Progenitor cell of endocrine pancreas (in vitro differentiated cells): ENCODE results near the gene ABL2. TPM values are rescaled to one million over a fixed set of nuclear protein-coding genes. Genes with fewer than 3 reads are reported as not detected.
"Not testable (repeated sequence)": the region's sequence is repeated elsewhere in the genome, so short reads cannot be mapped to it uniquely, and the experiment has no call there.

Source experiments
- DNase-seq: peaks from one replicate; pipeline ENCODE4 v3.0.0; 2021; ENCODE audit warnings: low spot score; ENCODE audit not compliant: unreplicated experiment
- H3K27ac Mint-ChIP-seq: 2 replicates; pipeline ENCODE4 v1.8.0; 2021; ENCODE audit warnings: mild to moderate bottlenecking, moderate library complexity, mixed read lengths
- H3K27me3 Mint-ChIP-seq: 2 replicates; pipeline ENCODE4 v1.8.0; 2021; ENCODE audit warnings: mixed read lengths
- H3K36me3 Mint-ChIP-seq: 2 replicates; pipeline ENCODE4 v1.8.0; 2022; ENCODE audit warnings: mixed read lengths; ENCODE audit not compliant: insufficient read depth
- H3K4me1 Mint-ChIP-seq: 2 replicates; pipeline ENCODE4 v1.8.0; 2021; ENCODE audit warnings: low read depth, mixed read lengths
- H3K4me3 Mint-ChIP-seq: 2 replicates; pipeline ENCODE4 v1.8.0; 2021; ENCODE audit warnings: low read depth, mild to moderate bottlenecking, moderate library complexity, mixed read lengths
- H3K9me3 Mint-ChIP-seq: 2 replicates; pipeline ENCODE4 v1.8.0; 2021; ENCODE audit warnings: low read depth, mixed read lengths
- long read RNA-seq: library from polyadenylated mRNA; unstranded; transcript quantifications from one replicate; pipeline ENCODE4 v2.0.0, GENCODE V29; 2020
- total RNA-seq: library from RNA; stranded (reverse); gene quantifications from 2 replicates; pipeline ENCODE4 v1.2.1, GENCODE V29; 2021
- TF ChIP-seq, protein P1 (sequence below): fragments of 200-600 bp; sonication (generic); IDR thresholded peaks from one replicate; pipeline ENCODE4 v1.5.0; 2021; ENCODE audit warnings: antibody characterized with exemption, mild to moderate bottlenecking; ENCODE audit not compliant: unreplicated experiment

ABL2 gene
- total RNA-seq = 23.7 and 25.1 TPM in 2 replicates
- long read RNA-seq, partial matches to known transcripts = 0 of 8 reads
- long read RNA-seq, other reads (novel, unspliced or antisense) = 8 of 8 reads

DNA sequence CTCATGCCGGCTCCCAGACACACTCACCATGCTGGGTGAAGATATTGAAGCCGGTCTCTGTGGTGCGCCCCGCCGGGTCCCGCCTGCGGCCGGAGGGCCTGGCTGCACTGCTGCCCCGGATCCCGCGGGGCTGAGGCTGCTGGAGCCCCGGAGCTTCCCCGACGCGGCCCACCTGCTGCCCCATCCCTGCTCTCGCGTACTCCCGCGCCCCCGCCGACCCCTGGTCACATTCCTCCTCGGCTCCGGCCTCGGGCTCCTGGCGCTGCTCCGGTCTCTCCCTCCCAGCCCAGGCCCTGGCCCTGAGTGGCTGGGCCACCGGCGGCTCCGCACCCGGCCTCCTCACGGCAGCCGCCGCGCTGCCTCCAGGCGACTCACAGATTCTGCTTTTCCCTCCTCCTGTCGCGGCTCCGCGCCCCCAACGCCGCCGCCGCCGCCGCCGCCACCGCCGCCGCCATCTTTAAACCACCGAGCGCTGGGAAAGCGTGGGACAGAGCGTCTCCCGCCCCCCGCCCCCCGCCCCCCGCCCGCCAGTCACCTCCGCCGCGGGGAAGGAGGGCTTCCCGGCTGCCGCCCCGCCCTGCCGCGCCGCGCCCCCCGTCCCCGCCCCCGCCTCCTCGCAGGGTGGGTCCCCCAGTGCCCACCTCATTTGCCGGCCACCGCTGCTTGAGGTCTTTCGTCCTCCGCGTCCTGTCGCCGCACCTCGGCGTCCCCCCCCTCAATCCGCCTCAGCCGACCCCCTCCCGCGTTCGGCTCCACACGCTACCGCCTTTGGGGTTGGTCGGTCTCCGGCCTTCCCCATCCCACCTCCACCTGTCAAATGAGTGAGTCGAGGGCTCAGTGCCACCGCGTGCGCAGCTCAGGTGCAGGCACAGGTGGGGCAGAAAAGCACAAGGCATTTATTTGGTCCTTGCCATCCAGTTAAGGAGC is at the start of gene ABL2:
Gene ABL2 (minus strand): TSS at position 464 of the 927 bp plus-strand sequence. CDS start 280 bp downstream, at position 184.
- peak; percentile 53 for DNase-seq
- Mint-ChIP-seq H3K9me3 (no peaks in the 10 kb centered on the region), H3K27ac (peak within 1 kb of the TSS; percentile 95), H3K36me3 (peaks cover 10% of the 10 kb centered on the region), H3K4me3 (peak within 1 kb of the TSS; percentile 93), H3K4me1 (peaks cover 19% of the 10 kb centered on the region), H3K27me3 (peaks cover 8% of the 10 kb centered on the region)
- TF ChIP-seq, protein P1, sequence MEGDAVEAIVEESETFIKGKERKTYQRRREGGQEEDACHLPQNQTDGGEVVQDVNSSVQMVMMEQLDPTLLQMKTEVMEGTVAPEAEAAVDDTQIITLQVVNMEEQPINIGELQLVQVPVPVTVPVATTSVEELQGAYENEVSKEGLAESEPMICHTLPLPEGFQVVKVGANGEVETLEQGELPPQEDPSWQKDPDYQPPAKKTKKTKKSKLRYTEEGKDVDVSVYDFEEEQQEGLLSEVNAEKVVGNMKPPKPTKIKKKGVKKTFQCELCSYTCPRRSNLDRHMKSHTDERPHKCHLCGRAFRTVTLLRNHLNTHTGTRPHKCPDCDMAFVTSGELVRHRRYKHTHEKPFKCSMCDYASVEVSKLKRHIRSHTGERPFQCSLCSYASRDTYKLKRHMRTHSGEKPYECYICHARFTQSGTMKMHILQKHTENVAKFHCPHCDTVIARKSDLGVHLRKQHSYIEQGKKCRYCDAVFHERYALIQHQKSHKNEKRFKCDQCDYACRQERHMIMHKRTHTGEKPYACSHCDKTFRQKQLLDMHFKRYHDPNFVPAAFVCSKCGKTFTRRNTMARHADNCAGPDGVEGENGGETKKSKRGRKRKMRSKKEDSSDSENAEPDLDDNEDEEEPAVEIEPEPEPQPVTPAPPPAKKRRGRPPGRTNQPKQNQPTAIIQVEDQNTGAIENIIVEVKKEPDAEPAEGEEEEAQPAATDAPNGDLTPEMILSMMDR = no peak

DNA sequence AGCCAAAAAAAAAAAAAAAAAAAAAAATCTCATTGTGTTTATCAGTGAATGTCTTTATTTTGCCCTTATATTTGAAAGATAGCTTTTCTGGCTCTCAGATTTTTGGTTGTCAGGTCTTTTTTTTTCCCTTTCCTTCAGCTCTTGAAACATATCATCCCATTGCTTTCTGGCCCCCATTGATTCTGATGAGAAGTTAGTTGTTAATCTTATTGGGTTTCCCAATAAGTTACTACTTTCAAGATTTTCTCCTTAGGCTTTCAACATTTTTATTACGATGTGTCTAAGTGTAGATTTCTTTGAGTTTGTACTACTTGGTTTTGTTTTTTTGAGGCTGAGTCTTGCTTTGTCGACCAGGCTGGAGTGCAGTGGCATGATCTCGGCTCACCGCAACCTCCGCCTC is 49.4 kb upstream of the ABL2 start:
- H3K4me1 Mint-ChIP-seq = no peaks in the 10 kb centered on the region
- peaks cover 11% of the 10 kb centered on the region for H3K9me3 Mint-ChIP-seq
- DNase-seq = no peak
- peaks cover 2% of the 10 kb centered on the region for H3K36me3 Mint-ChIP-seq
- no peak overlapping the region for H3K4me3 Mint-ChIP-seq
- TF ChIP-seq, protein P1 = no peak
- no peak overlapping the region for H3K27ac Mint-ChIP-seq
- H3K27me3 Mint-ChIP-seq = no peaks in the 10 kb centered on the region

DNA sequence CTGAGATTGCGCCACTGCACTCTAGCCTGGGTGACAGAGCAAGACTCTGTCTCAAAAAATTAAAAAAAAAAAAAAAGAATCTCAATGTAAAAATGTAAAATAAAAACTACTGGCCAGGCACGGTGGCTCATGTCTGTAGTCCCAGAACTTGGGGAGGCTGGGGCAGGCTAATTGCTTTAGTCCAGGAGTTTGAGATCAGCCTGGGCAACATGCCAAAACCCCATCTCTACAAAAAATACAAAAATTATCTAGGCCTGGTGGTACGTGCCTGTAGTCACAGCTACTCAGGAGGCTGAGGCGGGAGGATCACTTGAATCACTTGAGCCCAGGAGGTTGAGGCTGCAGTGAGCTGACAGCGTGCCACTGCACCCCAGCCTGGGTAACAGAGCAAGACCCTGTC is 44.9 kb upstream of the ABL2 start:
- not testable (repeated sequence) for H3K27me3 Mint-ChIP-seq, H3K4me1 Mint-ChIP-seq, DNase-seq, H3K36me3 Mint-ChIP-seq, H3K27ac Mint-ChIP-seq, H3K9me3 Mint-ChIP-seq, H3K4me3 Mint-ChIP-seq

DNA sequence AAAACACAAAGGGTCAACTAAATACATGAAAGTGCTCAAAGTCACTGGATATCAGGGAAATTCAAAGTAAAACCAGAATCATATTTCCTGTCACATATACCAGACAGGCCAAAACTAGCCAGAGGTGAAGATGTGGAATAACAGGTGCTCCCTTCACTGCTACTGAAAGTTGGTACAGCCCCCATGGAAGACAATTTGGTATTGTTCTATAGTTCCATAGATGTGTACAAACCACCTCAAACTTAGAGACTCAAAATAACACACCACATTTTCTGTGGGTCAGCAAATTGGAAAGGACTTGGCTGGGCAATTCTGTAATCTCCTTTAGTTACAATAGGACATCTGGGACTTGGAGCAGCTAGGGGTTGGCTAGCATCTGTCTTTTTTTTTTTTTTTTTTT is 39.6 kb upstream of the ABL2 start:
- TF ChIP-seq, protein P1 = no peak
- Mint-ChIP-seq H3K4me3 (no peak overlapping the region), H3K36me3 (no peaks in the 10 kb centered on the region), H3K4me1 (peaks cover 6% of the 10 kb centered on the region), H3K27me3 (no peaks in the 10 kb centered on the region), H3K27ac (no peak overlapping the region), H3K9me3 (no peaks in the 10 kb centered on the region)
- no peak for DNase-seq

DNA sequence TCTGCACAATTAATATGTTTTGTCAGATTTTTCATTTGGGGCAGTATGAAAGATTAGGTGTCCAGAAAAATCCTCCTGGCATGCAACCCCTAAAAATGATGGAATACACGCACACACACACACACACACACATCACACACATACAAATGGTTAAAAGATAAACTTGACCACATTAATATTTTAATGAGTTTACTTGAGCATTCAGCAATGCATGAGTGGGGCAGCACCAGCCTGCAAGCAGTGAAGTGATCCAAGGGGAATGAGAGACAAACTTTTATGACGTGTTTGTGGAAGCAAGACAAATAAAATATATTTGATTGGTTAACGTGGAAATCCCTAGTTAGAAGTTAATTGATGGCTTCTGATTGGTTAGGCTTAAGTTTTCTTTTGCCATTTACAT is 35.0 kb upstream of the ABL2 start:
- Mint-ChIP-seq H3K27me3 (no peaks in the 10 kb centered on the region), H3K9me3 (no peaks in the 10 kb centered on the region), H3K4me1 (peaks cover 8% of the 10 kb centered on the region), H3K4me3 (no peak overlapping the region), H3K27ac (no peak overlapping the region), H3K36me3 (no peaks in the 10 kb centered on the region)
- DNase-seq = no peak
- TF ChIP-seq, protein P1 = no peak
